Naive B cell (primary cell): ENCODE data around the gene AK5. TPM values are rescaled to one million over a fixed set of nuclear protein-coding genes. Genes with fewer than 3 reads are reported as not detected.

Experiments used
- ATAC-seq, 2 donors: fragments of 150-1000 bp; cut with Tn5 transposase; 2 replicates each; pipeline ENCODE4 v1.10.0; 2021; ENCODE audit warnings: low read depth in 2 of 2, mild to moderate bottlenecking in 2 of 2, moderate library complexity in 2 of 2
- DNase-seq: peaks from one replicate; pipeline ENCODE4 v3.0.0; 2022
- H3K27ac Mint-ChIP-seq, 6 donors: one replicate each; pipeline ENCODE4 v1.8.0; 2020 to 2022; ENCODE audit warnings: mild to moderate bottlenecking in 6 of 6, mixed read lengths in 6 of 6, moderate library complexity in 5 of 6, inconsistent platforms in 2 of 6
- H3K27me3 Mint-ChIP-seq, 3 donors: one replicate each; pipeline ENCODE4 v1.8.0; 2021 to 2022; ENCODE audit warnings: mixed read lengths in 3 of 3, mild to moderate bottlenecking in 1 of 3
- H3K36me3 Mint-ChIP-seq, 2 donors: one replicate each; pipeline ENCODE4 v1.8.0; 2020 to 2022; ENCODE audit warnings: mixed read lengths in 2 of 2, inconsistent platforms in 1 of 2, mild to moderate bottlenecking in 1 of 2
- H3K4me1 Mint-ChIP-seq, 3 donors: one replicate each; pipeline ENCODE4 v1.8.0; 2020 to 2022; ENCODE audit warnings: mixed read lengths in 3 of 3, inconsistent platforms in 1 of 3, mild to moderate bottlenecking in 1 of 3, moderate library complexity in 1 of 3
- H3K4me3 Mint-ChIP-seq, 8 donors: one replicate each; pipeline ENCODE4 v1.8.0; 2020 to 2022; ENCODE audit warnings: mild to moderate bottlenecking in 8 of 8, mixed read lengths in 8 of 8, moderate library complexity in 8 of 8, inconsistent platforms in 2 of 8
- H3K9me3 Mint-ChIP-seq, 7 donors: one replicate each; pipeline ENCODE4 v1.8.0; 2020 to 2022; ENCODE audit warnings: mixed read lengths in 7 of 7, mild to moderate bottlenecking in 5 of 7, inconsistent platforms in 2 of 7, moderate library complexity in 1 of 7
- polyA plus RNA-seq, 6 donors: library from polyadenylated mRNA; unstranded; fragments of 300-500 nt; fragmentation: Illumina TruSeq; gene quantifications; one replicate each; pipeline ENCODE4 v1.2.3, GENCODE V29; 2021; ENCODE audit warnings: low read depth in 6 of 6

AK5 gene
- polyA plus RNA-seq, 6 donors from 2014 or later, result 0.21 to 1.0 (median 0.36) TPM; not detected in 1

DNA sequence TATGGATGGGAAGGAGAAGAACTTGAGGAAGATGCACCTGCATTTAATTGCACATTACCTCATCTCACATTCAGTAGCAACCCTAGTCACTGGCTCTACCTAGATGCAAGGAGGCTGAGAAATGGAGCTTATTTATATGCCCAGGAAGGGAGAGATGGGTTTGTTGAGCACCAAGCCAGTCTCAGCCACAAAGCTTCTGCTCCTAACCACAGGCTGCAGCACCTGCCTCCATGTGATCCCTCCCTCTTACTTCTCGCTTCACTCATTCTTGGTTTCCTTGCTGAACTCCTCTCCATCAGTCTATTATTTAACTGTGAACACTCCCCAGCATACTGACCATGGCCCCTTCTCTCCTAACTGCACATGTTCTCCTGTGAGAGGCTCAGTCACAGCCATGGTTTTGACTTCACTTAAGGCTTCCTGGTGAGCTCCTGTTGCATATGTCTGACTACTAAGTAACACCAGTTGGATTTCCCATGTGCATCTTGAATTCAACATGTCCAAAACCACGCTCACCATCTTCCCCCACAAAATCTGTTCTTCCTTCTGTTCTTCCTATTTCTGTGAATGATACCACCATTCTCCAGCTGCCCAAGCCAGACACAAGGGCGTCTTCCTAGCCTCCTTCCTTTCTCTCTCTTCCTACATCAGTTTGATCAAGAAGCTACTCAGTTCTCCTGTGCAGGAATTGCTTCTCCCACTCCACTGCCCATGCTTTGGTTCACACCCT, 139.8 kb downstream of the AK5 start:
- no peak for ATAC-seq
- Mint-ChIP-seq H3K4me1 (no peaks in the 10 kb centered on the region), H3K9me3 (peaks cover 2 to 30% (median 12%) of the 10 kb centered on the region in 7 donors), H3K27me3 (peaks cover 35 to 47% (median 38%) of the 10 kb centered on the region in 3 donors), H3K27ac (peak overlapping the region in 1 of 6 donors; percentile 12), H3K36me3 (peaks cover 8 to 16% of the 10 kb centered on the region in 2 donors), H3K4me3 (no peak overlapping the region)
- DNase-seq, result no peak

GRCh38 chr1:77424236-77424635, 142.4 kb downstream of the AK5 start:
- H3K4me1 Mint-ChIP-seq, result no peaks in the 10 kb centered on the region
- no peak for DNase-seq
- peaks cover 22 to 31% (median 29%) of the 10 kb centered on the region in 3 donors for H3K27me3 Mint-ChIP-seq
- no peak overlapping the region for H3K27ac Mint-ChIP-seq
- no peak overlapping the region for H3K4me3 Mint-ChIP-seq
- peaks cover 7 to 34% (median 21%) of the 10 kb centered on the region in 7 donors for H3K9me3 Mint-ChIP-seq
- ATAC-seq, result no peak
- H3K36me3 Mint-ChIP-seq, result peaks cover 4 to 16% of the 10 kb centered on the region in 2 donors

- Mint-ChIP-seq H3K27ac (no peak overlapping the region), H3K36me3 (peaks cover 4 to 16% of the 10 kb centered on the region in 2 donors), H3K27me3 (peaks cover 8 to 12% (median 9%) of the 10 kb centered on the region in 3 donors), H3K4me1 (no peaks in the 10 kb centered on the region), H3K4me3 (no peak overlapping the region), H3K9me3 (peaks cover 4 to 34% (median 21%) of the 10 kb centered on the region in 7 donors)
- ATAC-seq (no peak), DNase-seq (no peak)
Observed at GRCh38 chr1:77428068-77428467, 146.2 kb downstream of the AK5 start.

DNA sequence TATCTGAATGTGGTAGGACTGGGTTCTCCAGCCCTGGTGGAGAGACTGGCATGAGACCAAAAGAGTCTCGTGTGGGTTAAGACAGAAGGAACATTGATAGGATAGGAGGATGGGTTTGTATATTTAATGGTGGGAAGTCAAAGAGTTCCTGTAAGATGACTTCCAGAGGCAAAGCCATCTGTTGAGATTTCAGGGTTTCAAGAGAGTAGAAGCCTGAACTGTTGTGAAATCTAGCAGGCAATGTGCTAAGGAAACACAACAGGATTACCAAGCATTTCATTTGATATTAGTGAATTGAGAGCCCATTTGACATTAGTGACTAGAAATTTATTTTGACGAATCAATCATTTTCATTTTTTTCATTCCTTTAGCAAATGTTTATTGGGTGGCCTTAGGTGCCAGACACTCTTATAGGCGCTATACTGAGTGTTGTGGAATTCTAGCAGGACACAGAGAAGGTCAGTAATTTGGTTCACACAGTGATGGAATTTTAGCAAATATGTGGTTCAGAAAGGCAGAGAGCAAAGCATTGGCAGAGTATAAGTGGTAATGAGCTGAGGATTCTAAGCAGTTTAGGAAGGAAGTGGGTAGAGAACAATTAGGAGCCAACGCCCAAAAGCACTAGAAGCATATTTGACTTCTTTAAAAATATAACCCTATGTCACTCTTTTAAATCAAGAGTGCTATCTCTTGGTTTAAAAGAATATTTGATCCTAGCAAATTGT, 149.3 kb downstream of the AK5 start:
- Mint-ChIP-seq H3K36me3 (peaks cover 0 to under 1% of the 10 kb centered on the region in 2 donors), H3K4me1 (peaks cover 0 to 5% (median 2%) of the 10 kb centered on the region in 3 donors), H3K4me3 (no peak overlapping the region), H3K27me3 (no peaks in the 10 kb centered on the region), H3K27ac (no peak overlapping the region), H3K9me3 (peaks cover 0 to 24% (median 14%) of the 10 kb centered on the region in 7 donors)
- peak; percentile 3 for DNase-seq
- peak; percentile 34 to 40 for ATAC-seq

DNA sequence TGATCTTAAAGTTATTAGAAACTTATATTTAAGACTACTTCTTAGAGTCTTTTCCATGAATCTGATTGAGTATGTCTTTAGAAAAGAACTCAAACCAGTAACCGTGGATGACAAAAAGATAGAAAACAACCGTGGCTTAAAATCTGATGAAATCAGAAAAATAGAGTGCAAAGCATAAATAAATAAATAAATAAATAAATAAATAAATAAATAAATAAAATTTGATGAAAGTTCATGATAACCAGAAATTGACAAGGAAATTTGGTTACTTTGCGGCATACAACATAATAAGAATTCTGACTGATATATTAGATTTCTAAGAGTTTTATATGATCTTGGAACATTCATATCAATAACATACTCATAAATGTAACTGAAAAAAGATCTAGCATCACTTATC, 152.1 kb downstream of the AK5 start:
- peaks cover 0 to 5% (median 2%) of the 10 kb centered on the region in 3 donors for H3K4me1 Mint-ChIP-seq
- no peaks in the 10 kb centered on the region for H3K27me3 Mint-ChIP-seq
- DNase-seq (no peak), ATAC-seq (no peak)
- H3K9me3 Mint-ChIP-seq, result peaks cover 0 to 23% (median 4%) of the 10 kb centered on the region in 7 donors
- H3K27ac Mint-ChIP-seq, result no peak overlapping the region
- H3K4me3 Mint-ChIP-seq, result no peak overlapping the region
- no peaks in the 10 kb centered on the region for H3K36me3 Mint-ChIP-seq

DNA sequence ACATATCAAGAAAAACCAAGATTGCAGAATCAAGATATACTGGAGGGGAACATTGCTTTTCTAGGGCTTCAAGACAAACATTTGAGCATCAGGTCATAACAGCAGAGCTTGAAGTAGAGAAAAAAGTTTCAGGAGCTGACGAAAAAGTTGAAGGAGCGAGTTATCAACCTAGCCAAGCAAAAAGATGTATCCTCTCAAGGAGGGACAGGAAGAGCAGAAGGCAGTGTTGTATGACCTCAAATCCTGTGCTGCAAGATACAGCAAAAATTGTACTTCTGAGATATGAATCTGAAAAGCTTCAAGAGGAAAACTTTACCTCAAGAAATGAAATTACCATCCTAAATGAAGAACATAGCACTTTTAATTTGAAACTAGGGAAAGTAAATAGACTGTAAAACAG, 153.1 kb downstream of the AK5 start:
- ATAC-seq, result no peak
- no peak for DNase-seq
- H3K27me3 Mint-ChIP-seq, result no peaks in the 10 kb centered on the region
- H3K36me3 Mint-ChIP-seq, result no peaks in the 10 kb centered on the region
- H3K27ac Mint-ChIP-seq, result no peak overlapping the region
- H3K4me3 Mint-ChIP-seq, result no peak overlapping the region
- H3K4me1 Mint-ChIP-seq, result peaks cover 0 to 5% (median 2%) of the 10 kb centered on the region in 3 donors
- H3K9me3 Mint-ChIP-seq, result peaks cover 4 to 33% (median 12%) of the 10 kb centered on the region in 7 donors

DNA sequence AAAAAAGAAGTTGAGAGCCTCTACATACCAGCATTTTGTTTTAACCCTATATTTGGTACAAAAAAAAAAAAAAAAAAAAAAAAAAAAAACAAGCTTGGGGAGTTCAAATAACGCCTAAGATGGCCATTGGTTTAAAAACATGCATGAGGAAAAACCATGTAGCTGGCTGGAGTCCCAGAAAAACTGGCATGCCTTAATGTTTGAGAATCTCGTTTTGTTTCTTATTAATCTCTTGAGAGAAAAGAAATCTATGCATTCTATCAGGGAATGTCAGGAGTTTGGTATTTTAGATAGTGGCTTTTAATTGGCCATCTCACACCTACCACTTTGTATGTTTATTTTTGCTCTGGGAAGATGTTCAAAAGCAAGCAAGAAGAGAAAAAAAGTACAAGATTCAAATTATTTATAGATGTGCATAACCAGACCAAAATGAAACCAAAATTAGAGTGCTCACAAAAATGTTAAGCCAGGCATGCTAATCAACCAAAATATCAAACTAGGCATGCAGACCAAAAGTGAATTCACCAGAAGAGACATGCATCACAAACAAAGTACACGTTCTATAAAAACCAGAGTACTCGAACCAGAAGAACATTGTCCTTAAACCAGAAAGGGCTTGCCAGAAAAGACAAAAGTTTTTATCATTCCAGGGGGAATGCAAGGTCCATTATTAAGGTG, 156.6 kb downstream of the AK5 start:
- peaks cover 0 to 5% (median 2%) of the 10 kb centered on the region in 3 donors for H3K4me1 Mint-ChIP-seq

GRCh38 chr1:77446841-77447555, 165.2 kb downstream of the AK5 start:
- Mint-ChIP-seq H3K4me3 (no peak overlapping the region), H3K27me3 (no peaks in the 10 kb centered on the region), H3K9me3 (peaks cover 0 to 6% (median 3%) of the 10 kb centered on the region in 7 donors), H3K36me3 (no peaks in the 10 kb centered on the region), H3K4me1 (no peaks in the 10 kb centered on the region), H3K27ac (no peak overlapping the region)
- ATAC-seq (no peak), DNase-seq (no peak)

More for the DNA sequence above, 156.6 kb downstream of the AK5 start:
- Mint-ChIP-seq H3K4me3 (no peak overlapping the region), H3K27me3 (no peaks in the 10 kb centered on the region), H3K9me3 (peaks cover 14 to 53% (median 29%) of the 10 kb centered on the region in 7 donors), H3K36me3 (peaks cover 0 to 11% of the 10 kb centered on the region in 2 donors), H3K27ac (no peak overlapping the region)
- ATAC-seq (no peak), DNase-seq (no peak)

DNA sequence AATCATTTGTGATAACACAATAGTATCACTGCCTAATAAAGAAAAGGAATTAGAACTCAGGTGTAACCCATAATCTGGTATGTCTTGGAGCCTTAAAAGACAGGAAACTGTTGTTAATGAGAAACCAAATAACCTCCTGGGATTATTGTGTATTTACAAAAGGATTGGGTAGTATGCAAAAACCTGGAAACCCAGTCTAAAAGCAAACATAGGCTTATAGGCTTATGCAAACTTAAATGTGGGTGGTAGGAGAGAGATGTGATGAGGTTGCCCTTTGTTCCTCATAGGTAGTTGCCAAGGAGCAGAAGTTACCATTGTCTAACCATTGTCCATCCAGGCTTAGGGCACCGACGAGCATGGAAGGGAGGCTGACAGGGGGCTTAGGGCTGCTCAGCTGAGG, 165.8 kb downstream of the AK5 start:
- no peak overlapping the region for H3K27ac Mint-ChIP-seq

GRCh38 chr1:77459881-77460280, 178.1 kb downstream of the AK5 start:
- Mint-ChIP-seq H3K4me3 (no peak overlapping the region), H3K4me1 (peaks cover 0 to 3% (median 0%) of the 10 kb centered on the region in 3 donors), H3K36me3 (no peaks in the 10 kb centered on the region), H3K9me3 (no peaks in the 10 kb centered on the region), H3K27me3 (no peaks in the 10 kb centered on the region), H3K27ac (no peak overlapping the region)
- DNase-seq (no peak), ATAC-seq (no peak)

More for the DNA sequence above, 165.8 kb downstream of the AK5 start:
- no peaks in the 10 kb centered on the region for H3K4me1 Mint-ChIP-seq
- H3K27me3 Mint-ChIP-seq, result no peaks in the 10 kb centered on the region
- H3K36me3 Mint-ChIP-seq, result no peaks in the 10 kb centered on the region
- ATAC-seq (no peak), DNase-seq (no peak)
- H3K4me3 Mint-ChIP-seq, result no peak overlapping the region
- peaks cover 0 to 6% (median 3%) of the 10 kb centered on the region in 7 donors for H3K9me3 Mint-ChIP-seq

GRCh38 chr1:77461691-77462090, 179.9 kb downstream of the AK5 start:
- H3K27ac Mint-ChIP-seq, result no peak overlapping the region
- H3K4me3 Mint-ChIP-seq, result no peak overlapping the region
- ATAC-seq (no peak), DNase-seq (no peak)
- no peaks in the 10 kb centered on the region for H3K36me3 Mint-ChIP-seq
- no peaks in the 10 kb centered on the region for H3K27me3 Mint-ChIP-seq
- H3K4me1 Mint-ChIP-seq, result peaks cover 0 to 3% (median 0%) of the 10 kb centered on the region in 3 donors
- no peaks in the 10 kb centered on the region for H3K9me3 Mint-ChIP-seq

- Mint-ChIP-seq H3K4me3 (no peak overlapping the region), H3K4me1 (peaks cover 0 to 3% (median 0%) of the 10 kb centered on the region in 3 donors), H3K27ac (no peak overlapping the region)
Observed at GRCh38 chr1:77463216-77463615, 181.4 kb downstream of the AK5 start.

GRCh38 chr1:77465139-77465538, 183.3 kb downstream of the AK5 start:
- H3K4me3 Mint-ChIP-seq, result no peak overlapping the region
- H3K27me3 Mint-ChIP-seq, result no peaks in the 10 kb centered on the region
- no peaks in the 10 kb centered on the region for H3K4me1 Mint-ChIP-seq
- DNase-seq, result no peak
- no peak overlapping the region for H3K27ac Mint-ChIP-seq
- ATAC-seq, result no peak
- H3K36me3 Mint-ChIP-seq, result no peaks in the 10 kb centered on the region
- no peaks in the 10 kb centered on the region for H3K9me3 Mint-ChIP-seq

More at GRCh38 chr1:77463216-77463615, 181.4 kb downstream of the AK5 start:
- Mint-ChIP-seq H3K9me3 (no peaks in the 10 kb centered on the region), H3K36me3 (no peaks in the 10 kb centered on the region), H3K27me3 (no peaks in the 10 kb centered on the region)
- DNase-seq (no peak), ATAC-seq (no peak)
